ENCODE data around the gene ASPHD1.

- TF ChIP-seq POLR2A (IDR thresholded peaks at IDR 0.05) = no peak
- no peak for TF ChIP-seq POLR2AphosphoS5 (IDR thresholded peaks at IDR 0.05)
- no peak for TF ChIP-seq CTCF (IDR thresholded peaks at IDR 0.05)
Observed at GRCh38 chr16:29901607-29901945, 1.3 kb downstream of the ASPHD1 start.
